Stimulated activated naive CD8-positive, alpha-beta T cell treated with anti-CD3 and anti-CD28 coated beads, Interleukin-15, Interleukin-2, amounts not matched to agents 100 ng/mL and 50 ng/mL, for 24 hours (primary cell): ENCODE results near the gene ASTN2.

Experiments
- H3K27ac Mint-ChIP-seq: one replicate; pipeline ENCODE4 v1.8.0; 2021; ENCODE audit warnings: mild to moderate bottlenecking, mixed read lengths
- H3K27me3 Mint-ChIP-seq: one replicate; pipeline ENCODE4 v1.8.0; 2021; ENCODE audit warnings: mixed read lengths
- H3K36me3 Mint-ChIP-seq: one replicate; pipeline ENCODE4 v1.8.0; 2021; ENCODE audit warnings: low read depth, mixed read lengths
- H3K4me1 Mint-ChIP-seq: one replicate; pipeline ENCODE4 v1.8.0; 2021; ENCODE audit warnings: low read depth, mixed read lengths
- H3K4me3 Mint-ChIP-seq: one replicate; pipeline ENCODE4 v1.8.0; 2021; ENCODE audit warnings: mild to moderate bottlenecking, mixed read lengths
- H3K9me3 Mint-ChIP-seq: one replicate; pipeline ENCODE4 v1.8.0; 2021; ENCODE audit warnings: mixed read lengths

The ASTN2 gene

DNA sequence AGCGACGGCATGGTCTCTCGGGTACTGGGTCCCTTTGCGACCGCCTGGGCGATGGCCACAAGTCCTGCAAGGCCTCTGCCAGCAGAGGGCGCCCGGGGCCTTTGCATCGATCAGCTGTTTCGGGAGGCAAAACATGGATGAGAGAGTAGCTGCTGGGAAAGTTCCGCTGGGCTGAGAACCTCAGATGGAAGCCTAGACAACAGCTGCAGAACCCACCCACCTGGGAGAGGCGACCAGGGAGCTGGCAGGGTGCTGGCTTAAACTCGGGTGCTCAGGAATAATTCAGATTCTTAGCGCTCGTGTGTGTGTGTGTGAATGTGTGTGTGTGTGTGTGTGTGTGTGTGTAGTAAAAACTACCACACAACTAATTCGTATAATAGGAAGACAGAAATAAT is 677.7 kb downstream of the ASTN2 start:
- H3K9me3 Mint-ChIP-seq = peaks cover 3% of the 10 kb centered on the region

GRCh38 chr9:116736399-116737151 is 678.3 kb downstream of the ASTN2 start:
- Mint-ChIP-seq H3K27ac (no peak overlapping the region), H3K4me1 (no peaks in the 10 kb centered on the region), H3K9me3 (peaks cover 3% of the 10 kb centered on the region), H3K36me3 (no peaks in the 10 kb centered on the region), H3K4me3 (no peak overlapping the region), H3K27me3 (peaks cover 26% of the 10 kb centered on the region)

More for the DNA sequence above, 677.7 kb downstream of the ASTN2 start:
- no peak overlapping the region for H3K27ac Mint-ChIP-seq
- no peaks in the 10 kb centered on the region for H3K4me1 Mint-ChIP-seq
- H3K36me3 Mint-ChIP-seq = no peaks in the 10 kb centered on the region
- H3K27me3 Mint-ChIP-seq = peaks cover 26% of the 10 kb centered on the region
- no peak overlapping the region for H3K4me3 Mint-ChIP-seq

DNA sequence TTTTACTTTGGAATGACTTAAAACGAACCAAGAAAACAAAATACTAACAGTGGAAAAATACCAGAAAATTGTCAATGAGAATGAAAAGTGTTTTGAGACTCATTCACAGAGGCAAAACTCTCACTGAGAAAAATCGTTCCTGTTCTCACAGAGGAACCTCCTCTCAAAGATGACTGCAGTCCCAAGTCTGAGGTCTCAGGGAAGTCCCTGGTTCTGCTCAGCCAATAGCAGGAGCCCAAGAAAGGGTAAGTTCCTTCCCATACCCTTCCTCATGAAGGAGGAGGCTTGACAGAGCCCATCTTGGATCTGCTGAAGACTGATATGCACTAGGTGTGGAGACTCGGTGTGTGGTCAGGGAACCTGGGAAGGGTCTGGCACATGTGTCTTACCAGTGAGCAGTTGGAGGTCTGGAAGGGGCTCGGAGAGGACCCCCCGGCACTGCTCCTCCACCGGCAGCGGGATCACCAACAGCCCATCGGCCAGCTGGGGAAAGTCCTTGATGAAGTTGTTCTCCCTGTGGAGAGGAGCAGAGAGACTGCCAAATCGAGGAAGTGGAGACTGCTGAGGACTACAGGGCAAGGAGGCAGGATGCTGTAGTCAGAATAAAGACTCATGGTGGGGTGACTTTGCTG is 681.7 kb downstream of the ASTN2 start:
- no peaks in the 10 kb centered on the region for H3K36me3 Mint-ChIP-seq
- peaks cover 3% of the 10 kb centered on the region for H3K9me3 Mint-ChIP-seq
- H3K27me3 Mint-ChIP-seq = peaks cover 35% of the 10 kb centered on the region
- H3K4me3 Mint-ChIP-seq = no peak overlapping the region
- no peaks in the 10 kb centered on the region for H3K4me1 Mint-ChIP-seq
- H3K27ac Mint-ChIP-seq = no peak overlapping the region

GRCh38 chr9:116726602-116727001 is 688.3 kb downstream of the ASTN2 start:
- no peaks in the 10 kb centered on the region for H3K9me3 Mint-ChIP-seq
- H3K4me1 Mint-ChIP-seq = no peaks in the 10 kb centered on the region
- H3K4me3 Mint-ChIP-seq = no peak overlapping the region
- no peak overlapping the region for H3K27ac Mint-ChIP-seq
- peaks cover 16% of the 10 kb centered on the region for H3K27me3 Mint-ChIP-seq
- no peaks in the 10 kb centered on the region for H3K36me3 Mint-ChIP-seq

GRCh38 chr9:116724123-116724522 is 690.7 kb downstream of the ASTN2 start:
- H3K4me3 Mint-ChIP-seq = no peak overlapping the region
- no peak overlapping the region for H3K27ac Mint-ChIP-seq
- no peaks in the 10 kb centered on the region for H3K4me1 Mint-ChIP-seq
- no peaks in the 10 kb centered on the region for H3K9me3 Mint-ChIP-seq
- H3K27me3 Mint-ChIP-seq = peaks cover 14% of the 10 kb centered on the region
- H3K36me3 Mint-ChIP-seq = no peaks in the 10 kb centered on the region

DNA sequence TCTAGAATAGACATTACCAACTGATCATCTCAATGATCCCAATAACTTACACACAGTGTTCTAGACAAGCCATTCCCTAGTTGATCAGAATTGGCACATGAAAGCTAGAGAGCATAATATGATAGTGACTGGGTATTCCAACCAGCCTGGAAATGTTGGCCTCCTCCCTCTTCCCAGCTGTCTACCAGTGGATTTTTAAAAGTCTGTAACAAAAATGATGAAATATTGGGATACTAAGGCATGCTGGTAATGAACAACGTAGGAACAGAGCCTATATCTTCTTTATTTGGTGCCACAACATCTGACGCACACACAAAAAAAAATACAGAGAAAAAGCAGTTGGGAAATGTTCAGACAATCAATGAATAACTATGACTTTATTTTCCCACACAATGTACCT is 692.9 kb downstream of the ASTN2 start:
- Mint-ChIP-seq H3K27ac (no peak overlapping the region), H3K4me3 (no peak overlapping the region), H3K36me3 (no peaks in the 10 kb centered on the region), H3K27me3 (peaks cover 5% of the 10 kb centered on the region), H3K9me3 (peaks cover 3% of the 10 kb centered on the region), H3K4me1 (no peaks in the 10 kb centered on the region)

GRCh38 chr9:116721411-116721810 is 693.4 kb downstream of the ASTN2 start:
- H3K27ac Mint-ChIP-seq = no peak overlapping the region
- H3K36me3 Mint-ChIP-seq = no peaks in the 10 kb centered on the region
- H3K4me3 Mint-ChIP-seq = no peak overlapping the region
- no peaks in the 10 kb centered on the region for H3K4me1 Mint-ChIP-seq
- H3K9me3 Mint-ChIP-seq = peaks cover 3% of the 10 kb centered on the region
- peaks cover 5% of the 10 kb centered on the region for H3K27me3 Mint-ChIP-seq

- Mint-ChIP-seq H3K4me3 (no peak overlapping the region), H3K4me1 (no peaks in the 10 kb centered on the region), H3K27me3 (peaks cover 5% of the 10 kb centered on the region), H3K9me3 (peaks cover 3% of the 10 kb centered on the region), H3K27ac (no peak overlapping the region), H3K36me3 (no peaks in the 10 kb centered on the region)
These were observed 694.7 kb downstream of the ASTN2 start for GRCh38 chr9:116720111-116720510.

DNA sequence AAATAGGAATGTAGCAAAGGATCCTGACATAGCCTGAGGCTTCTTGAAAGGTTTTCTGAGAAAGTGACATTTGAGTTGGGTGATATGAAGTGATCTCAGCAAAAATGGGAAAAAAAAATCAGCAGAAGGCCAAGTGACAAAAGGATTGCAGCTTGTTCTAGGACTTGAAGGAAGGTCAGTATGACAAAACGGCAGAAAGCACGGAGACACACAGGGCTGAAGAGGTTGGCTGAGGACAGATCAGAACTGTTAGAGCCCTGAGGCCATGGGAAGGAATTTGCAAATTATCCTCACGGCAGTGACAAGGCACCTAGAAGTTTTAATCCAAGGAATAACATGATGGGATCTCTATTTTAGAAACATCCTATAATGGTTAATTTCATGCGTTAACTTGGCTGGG is 696.7 kb downstream of the ASTN2 start:
- no peaks in the 10 kb centered on the region for H3K4me1 Mint-ChIP-seq
- peaks cover 3% of the 10 kb centered on the region for H3K9me3 Mint-ChIP-seq
- no peaks in the 10 kb centered on the region for H3K27me3 Mint-ChIP-seq
- H3K27ac Mint-ChIP-seq = no peak overlapping the region
- no peak overlapping the region for H3K4me3 Mint-ChIP-seq
- H3K36me3 Mint-ChIP-seq = no peaks in the 10 kb centered on the region

DNA sequence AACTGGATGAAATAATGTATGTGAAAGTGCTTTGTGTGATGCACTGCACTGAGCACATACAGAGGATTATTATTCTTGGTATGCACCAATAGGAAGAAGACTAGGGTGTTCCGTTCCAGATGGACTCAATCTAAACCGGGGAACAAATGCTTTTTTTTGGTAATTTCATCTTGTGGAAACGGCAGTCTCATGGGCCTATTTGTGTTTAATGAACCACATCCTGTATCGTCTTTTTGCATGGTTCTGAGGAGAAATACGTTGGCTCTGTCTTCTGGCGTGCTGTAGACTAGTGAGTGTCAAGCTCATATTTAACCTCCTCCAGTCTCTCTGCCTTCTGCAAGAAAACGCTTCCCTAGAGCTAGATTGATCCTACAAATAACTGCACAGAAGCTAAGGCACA is 697.7 kb downstream of the ASTN2 start:
- no peaks in the 10 kb centered on the region for H3K36me3 Mint-ChIP-seq

DNA sequence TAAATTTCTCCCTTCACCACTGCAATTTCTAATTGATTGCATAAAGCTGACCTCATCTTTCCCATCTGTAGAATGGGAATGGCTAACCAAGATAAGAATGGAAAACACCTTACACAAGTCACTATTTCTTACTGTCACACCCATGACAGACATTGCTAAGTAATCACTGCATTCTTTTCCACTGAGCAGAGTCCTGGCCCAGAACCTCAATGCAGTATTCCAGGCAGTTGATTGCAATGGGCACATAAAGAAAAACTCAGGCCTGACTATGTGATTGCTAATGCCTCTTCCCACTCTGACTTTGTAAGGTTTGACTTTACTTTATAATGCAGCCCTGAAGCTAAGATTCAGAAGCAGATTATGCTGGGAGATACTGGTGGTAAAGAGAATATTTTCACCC is 698.4 kb downstream of the ASTN2 start:
- no peak overlapping the region for H3K4me3 Mint-ChIP-seq
- H3K36me3 Mint-ChIP-seq = no peaks in the 10 kb centered on the region
- no peak overlapping the region for H3K27ac Mint-ChIP-seq
- no peaks in the 10 kb centered on the region for H3K27me3 Mint-ChIP-seq
- H3K4me1 Mint-ChIP-seq = no peaks in the 10 kb centered on the region
- peaks cover 3% of the 10 kb centered on the region for H3K9me3 Mint-ChIP-seq

More for the DNA sequence above, 697.7 kb downstream of the ASTN2 start:
- Mint-ChIP-seq H3K9me3 (peaks cover 3% of the 10 kb centered on the region), H3K4me1 (no peaks in the 10 kb centered on the region), H3K4me3 (no peak overlapping the region), H3K27ac (no peak overlapping the region), H3K27me3 (no peaks in the 10 kb centered on the region)

DNA sequence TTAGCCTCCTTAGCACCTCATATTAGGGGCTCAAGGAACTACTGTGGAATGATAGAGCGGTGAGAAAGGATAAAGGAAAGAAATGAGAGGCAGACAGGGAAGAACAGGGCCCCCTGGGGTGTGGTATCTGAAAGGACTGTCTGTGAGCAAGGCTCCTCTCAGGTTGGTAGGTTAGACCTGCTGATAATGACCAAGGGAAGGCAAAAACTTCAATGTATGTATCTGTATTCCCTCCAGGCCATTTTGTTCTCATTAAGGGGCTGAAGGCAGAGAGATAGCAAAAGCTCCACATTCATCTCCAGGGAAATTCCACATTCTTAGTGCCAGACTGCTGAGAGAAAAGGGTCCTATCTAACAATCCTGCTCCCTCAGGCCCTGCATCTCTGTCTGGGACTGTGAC is 699.1 kb downstream of the ASTN2 start:
- no peaks in the 10 kb centered on the region for H3K36me3 Mint-ChIP-seq

DNA sequence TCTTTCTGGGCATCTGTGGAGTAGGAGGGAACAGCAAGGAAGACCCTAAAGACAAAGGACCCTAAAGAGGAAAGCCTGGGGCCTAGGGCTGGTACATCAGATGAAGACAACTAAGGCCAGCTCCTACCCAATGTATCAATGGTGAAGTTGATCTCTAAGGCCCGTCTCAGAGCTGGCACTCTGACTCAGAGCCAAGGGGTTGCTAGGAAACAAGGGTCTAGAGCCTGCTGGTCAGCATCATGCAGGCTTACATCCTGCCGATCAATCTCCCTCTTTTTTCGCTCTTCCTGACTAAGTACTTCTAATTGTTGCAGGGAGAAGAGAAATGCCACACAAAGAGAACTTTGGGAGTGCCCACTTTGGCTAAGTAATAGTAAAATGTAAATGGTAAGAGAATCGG is 701.6 kb downstream of the ASTN2 start:
- Mint-ChIP-seq H3K4me3 (no peak overlapping the region), H3K9me3 (peaks cover 4% of the 10 kb centered on the region), H3K27me3 (no peaks in the 10 kb centered on the region), H3K27ac (no peak overlapping the region), H3K36me3 (no peaks in the 10 kb centered on the region), H3K4me1 (no peaks in the 10 kb centered on the region)

More for the DNA sequence above, 699.1 kb downstream of the ASTN2 start:
- no peaks in the 10 kb centered on the region for H3K27me3 Mint-ChIP-seq
- H3K4me3 Mint-ChIP-seq = no peak overlapping the region
- no peaks in the 10 kb centered on the region for H3K4me1 Mint-ChIP-seq
- H3K27ac Mint-ChIP-seq = no peak overlapping the region
- peaks cover 3% of the 10 kb centered on the region for H3K9me3 Mint-ChIP-seq

GRCh38 chr9:116712781-116713180 is 702.1 kb downstream of the ASTN2 start:
- Mint-ChIP-seq H3K36me3 (no peaks in the 10 kb centered on the region), H3K27ac (no peak overlapping the region), H3K9me3 (peaks cover 4% of the 10 kb centered on the region), H3K4me3 (no peak overlapping the region), H3K27me3 (no peaks in the 10 kb centered on the region), H3K4me1 (no peaks in the 10 kb centered on the region)

DNA sequence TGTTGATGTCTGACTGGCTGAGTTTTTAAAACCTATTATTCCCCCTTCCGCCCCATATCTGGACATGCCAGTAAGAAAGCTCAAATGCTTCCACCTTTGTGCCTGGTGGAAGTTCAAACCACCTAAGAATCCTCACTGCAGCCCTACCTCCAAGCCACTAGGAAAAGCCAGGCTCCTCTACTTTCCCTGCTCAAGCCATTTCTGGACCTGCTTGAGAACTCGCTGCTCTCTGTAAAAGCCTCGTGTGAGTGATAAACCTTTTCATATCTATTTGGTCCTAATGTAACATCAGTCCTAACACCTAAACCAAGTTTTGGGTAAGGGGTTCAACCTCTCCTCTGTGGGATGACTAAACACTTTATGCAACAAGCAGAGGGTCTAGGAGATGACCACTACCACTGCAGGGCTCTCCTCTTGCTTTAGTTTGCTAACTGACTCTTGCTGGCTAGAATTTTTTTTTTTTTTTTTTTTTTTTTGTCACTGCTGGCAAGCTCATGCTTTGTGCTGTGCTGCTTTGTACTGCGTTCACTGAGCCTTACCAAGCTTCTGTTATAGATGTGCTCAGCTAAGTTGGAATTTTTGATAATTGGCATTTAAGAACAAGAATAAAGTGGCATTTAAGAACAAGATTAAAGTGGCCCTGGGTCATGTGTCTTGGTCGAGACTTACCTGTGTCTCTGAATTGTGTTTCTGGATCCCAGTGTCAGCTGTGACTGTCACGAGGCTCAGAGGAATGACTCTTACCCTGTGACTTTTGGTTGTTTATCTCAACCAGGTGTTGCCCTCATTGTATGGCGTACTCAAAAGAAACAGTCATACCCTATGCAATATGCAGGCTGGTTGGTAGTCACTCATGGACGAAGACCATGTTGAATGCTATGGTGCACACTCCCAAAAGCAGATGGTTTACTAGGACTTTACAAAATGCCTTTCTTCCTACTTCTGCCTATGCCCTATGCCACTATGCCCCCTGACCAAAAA is 708.3 kb downstream of the ASTN2 start:
- peaks cover 4% of the 10 kb centered on the region for H3K9me3 Mint-ChIP-seq
- peaks cover 9% of the 10 kb centered on the region for H3K4me1 Mint-ChIP-seq
- H3K27me3 Mint-ChIP-seq = no peaks in the 10 kb centered on the region
- no peak overlapping the region for H3K4me3 Mint-ChIP-seq
- no peak overlapping the region for H3K27ac Mint-ChIP-seq
- peaks cover 16% of the 10 kb centered on the region for H3K36me3 Mint-ChIP-seq
